HG02763 (cell line): ENCODE results near the gene TUBAL3.
A peak's percentile ranks its signal among the peaks of the same experiment; 100 is the strongest.

Experiments
- ATAC-seq: cut with Tn5 transposase; IDR thresholded peaks from one replicate; pipeline ENCODE4 v1.9.1; 2021; ENCODE audit warnings: mild to moderate bottlenecking, moderate library complexity; ENCODE audit not compliant: unreplicated experiment

The TUBAL3 gene

GRCh38 chr10:5404208-5405041 lies at the start of gene TUBAL3:
TSS of gene TUBAL3 (minus strand) at chr10:5404828. CDS start at chr10:5404792, 36 bp downstream.
- ATAC-seq, result no peak

GRCh38 chr10:5453749-5454489 lies 49.3 kb upstream of the TUBAL3 start:
- ATAC-seq, result no peak

- ATAC-seq, result no peak
Observed at GRCh38 chr10:5450605-5451384, 46.2 kb upstream of the TUBAL3 start.

GRCh38 chr10:5449823-5450222 lies 45.2 kb upstream of the TUBAL3 start:
- ATAC-seq, result no peak

GRCh38 chr10:5449227-5449626 lies 44.6 kb upstream of the TUBAL3 start:
- no peak for ATAC-seq

GRCh38 chr10:5448333-5449001 lies 43.8 kb upstream of the TUBAL3 start:
- no peak for ATAC-seq

- peak; percentile 48 for ATAC-seq
Observed at GRCh38 chr10:5447611-5448071, 43.0 kb upstream of the TUBAL3 start.

GRCh38 chr10:5447056-5447455 lies 42.4 kb upstream of the TUBAL3 start:
- ATAC-seq, result no peak

GRCh38 chr10:5446390-5446926 lies 41.8 kb upstream of the TUBAL3 start:
- peak; percentile 53 for ATAC-seq

- ATAC-seq, result no peak
Observed at GRCh38 chr10:5445006-5445405, 40.4 kb upstream of the TUBAL3 start.

GRCh38 chr10:5443429-5443828 lies 38.8 kb upstream of the TUBAL3 start:
- ATAC-seq, result peak; percentile 58

- peak; percentile 30 for ATAC-seq
Observed at GRCh38 chr10:5442990-5443370, 38.4 kb upstream of the TUBAL3 start.

GRCh38 chr10:5442065-5442989 lies 37.7 kb upstream of the TUBAL3 start:
- no peak for ATAC-seq

- no peak for ATAC-seq
Observed at GRCh38 chr10:5441106-5441505, 36.5 kb upstream of the TUBAL3 start.

GRCh38 chr10:5440206-5440605 lies 35.6 kb upstream of the TUBAL3 start:
- ATAC-seq, result no peak

- no peak for ATAC-seq
Observed at GRCh38 chr10:5435328-5435727, 30.7 kb upstream of the TUBAL3 start.

GRCh38 chr10:5434017-5434753 lies 29.6 kb upstream of the TUBAL3 start:
- ATAC-seq, result no peak

GRCh38 chr10:5433182-5433581 lies 28.6 kb upstream of the TUBAL3 start:
- ATAC-seq, result no peak

- no peak for ATAC-seq
Observed at GRCh38 chr10:5428133-5428532, 23.5 kb upstream of the TUBAL3 start.
